Measurements from ENCODE around the gene LAGE3. TPM values are rescaled to one million over a fixed set of nuclear protein-coding genes. Genes with fewer than 3 reads are reported as not detected.

Gene LAGE3
- total RNA-seq, 1 experiment from 2014 or later: 21.1 TPM

GRCh38 chrX:154466907-154467306 is 12.2 kb downstream of the LAGE3 start:
- ChIA-PET CTCF (no interaction called here), POLR2A (no interaction called here)
- no peak for DNase-seq (ENCODE audit: unreplicated experiment)
- no peak for TF ChIP-seq CTCF (IDR thresholded peaks at IDR 0.05; ENCODE audit: unreplicated experiment)
- Mint-ChIP-seq H3K36me3 (ENCODE audit: insufficient read depth, unreplicated experiment) (peaks cover 22% of the 10 kb centered on the region), H3K27me3 (ENCODE audit: insufficient read depth, unreplicated experiment) (peaks cover 3% of the 10 kb centered on the region), H3K4me1 (ENCODE audit: insufficient read depth, unreplicated experiment) (peaks cover under 1% of the 10 kb centered on the region), H3K9me3 (ENCODE audit: unreplicated experiment) (no peaks in the 10 kb centered on the region), H3K4me3 (ENCODE audit: unreplicated experiment) (no peak overlapping the region), H3K27ac (ENCODE audit: low read depth, unreplicated experiment) (no peak overlapping the region)
- BruUV-seq (replicated peaks): no TSS peak
- intact Hi-C loops (cut with micrococcal nuclease): no loop called here

- H3K36me3 Mint-ChIP-seq (ENCODE audit: insufficient read depth, unreplicated experiment): peaks cover 26% of the 10 kb centered on the region
- no peak for DNase-seq (ENCODE audit: unreplicated experiment)
- H3K27me3 Mint-ChIP-seq (ENCODE audit: insufficient read depth, unreplicated experiment): peaks cover 7% of the 10 kb centered on the region
- POLR2A ChIA-PET: no interaction called here
- H3K27ac Mint-ChIP-seq (ENCODE audit: low read depth, unreplicated experiment): no peak overlapping the region
- no peak overlapping the region for H3K4me3 Mint-ChIP-seq (ENCODE audit: unreplicated experiment)
- H3K9me3 Mint-ChIP-seq (ENCODE audit: unreplicated experiment): no peaks in the 10 kb centered on the region
- peaks cover 4% of the 10 kb centered on the region for H3K4me1 Mint-ChIP-seq (ENCODE audit: insufficient read depth, unreplicated experiment)
- TF ChIP-seq CTCF (IDR thresholded peaks at IDR 0.05; ENCODE audit: unreplicated experiment): no peak
- intact Hi-C loops (cut with micrococcal nuclease): no loop called here
- BruUV-seq (replicated peaks): no TSS peak
- CTCF ChIA-PET: interaction anchor here (0.7 kb wide), 1 partner anchor 1229 kb away, joined by 3 read pairs; no protein-coding TSS in a partner anchor
These were observed 13.0 kb downstream of the LAGE3 start for GRCh38 chrX:154466036-154466435.

- intact Hi-C loops (cut with micrococcal nuclease): no loop called here
- Mint-ChIP-seq H3K4me1 (ENCODE audit: insufficient read depth, unreplicated experiment) (peaks cover 4% of the 10 kb centered on the region), H3K27me3 (ENCODE audit: insufficient read depth, unreplicated experiment) (peaks cover 7% of the 10 kb centered on the region), H3K9me3 (ENCODE audit: unreplicated experiment) (no peaks in the 10 kb centered on the region), H3K4me3 (ENCODE audit: unreplicated experiment) (no peak overlapping the region), H3K36me3 (ENCODE audit: insufficient read depth, unreplicated experiment) (peaks cover 26% of the 10 kb centered on the region), H3K27ac (ENCODE audit: low read depth, unreplicated experiment) (no peak overlapping the region)
- DNase-seq (ENCODE audit: unreplicated experiment): no peak
- no TSS peak for BruUV-seq (replicated peaks)
- ChIA-PET POLR2A (no interaction called here), CTCF (interaction anchor here (0.7 kb wide), 1 partner anchor 1228 kb away, joined by 3 read pairs; no protein-coding TSS in a partner anchor)
- TF ChIP-seq CTCF (IDR thresholded peaks at IDR 0.05; ENCODE audit: unreplicated experiment): no peak
These were observed 13.5 kb downstream of the LAGE3 start for GRCh38 chrX:154465601-154466000.

DNA sequence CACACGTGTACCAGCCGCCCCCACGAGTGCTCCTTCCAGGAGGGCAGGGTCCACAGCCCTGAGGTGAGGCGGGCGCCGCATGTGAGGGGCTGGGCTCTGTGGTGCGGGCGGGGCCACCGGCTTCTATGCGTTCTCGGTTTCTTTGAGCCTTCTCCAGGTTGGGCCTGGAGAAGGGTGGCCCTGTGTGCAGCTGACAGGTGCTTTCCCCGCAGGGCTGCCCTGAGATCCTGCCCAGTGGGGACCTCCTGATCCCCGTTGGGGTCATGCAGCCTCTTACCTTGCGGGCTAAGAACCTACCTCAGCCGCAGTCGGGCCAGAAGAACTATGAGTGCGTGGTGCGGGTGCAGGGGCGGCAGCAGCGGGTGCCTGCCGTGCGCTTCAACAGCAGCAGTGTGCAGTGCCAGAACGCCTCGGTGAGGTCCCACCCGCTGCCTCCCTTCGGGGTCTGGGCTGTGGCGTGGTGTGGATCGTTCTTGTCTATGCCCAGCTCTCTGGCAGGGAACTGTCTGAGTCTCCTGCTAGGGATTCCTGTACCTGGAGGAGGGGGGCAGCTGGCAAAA is 14.2 kb downstream of the LAGE3 start:
- ChIA-PET POLR2A (no interaction called here), CTCF (no interaction called here)
- H3K27ac Mint-ChIP-seq (ENCODE audit: low read depth, unreplicated experiment): no peak overlapping the region
- no TSS peak for BruUV-seq (replicated peaks)
- H3K9me3 Mint-ChIP-seq (ENCODE audit: unreplicated experiment): no peaks in the 10 kb centered on the region
- TF ChIP-seq CTCF (IDR thresholded peaks at IDR 0.05; ENCODE audit: unreplicated experiment): no peak
- H3K36me3 Mint-ChIP-seq (ENCODE audit: insufficient read depth, unreplicated experiment): peaks cover 26% of the 10 kb centered on the region
- H3K4me3 Mint-ChIP-seq (ENCODE audit: unreplicated experiment): no peak overlapping the region
- no peak for DNase-seq (ENCODE audit: unreplicated experiment)
- H3K27me3 Mint-ChIP-seq (ENCODE audit: insufficient read depth, unreplicated experiment): peaks cover 7% of the 10 kb centered on the region
- intact Hi-C loops (cut with micrococcal nuclease): no loop called here
- H3K4me1 Mint-ChIP-seq (ENCODE audit: insufficient read depth, unreplicated experiment): peaks cover 4% of the 10 kb centered on the region

Measured in MCF 10A (cell line).